Fibroblast of the conjunctiva (primary cell): Measurements from ENCODE around the gene STARD7.
"Not testable (repeated sequence)": the region's sequence is repeated elsewhere in the genome, so short reads cannot be mapped to it uniquely, and the experiment has no call there.

Source experiments
- DNase-seq: peaks from one replicate; pipeline ENCODE4 v3.0.0-alpha.2; 2010; ENCODE audit warnings: low read depth

The STARD7 gene

GRCh38 chr2:96163768-96164429 is 44.7 kb downstream of the STARD7 start:
- DNase-seq = no peak

GRCh38 chr2:96163415-96163767 is 45.2 kb downstream of the STARD7 start:
- no peak for DNase-seq

- DNase-seq = no peak
Measured at GRCh38 chr2:96161898-96162297, 46.7 kb downstream of the STARD7 start.

GRCh38 chr2:96160366-96160765 is 48.3 kb downstream of the STARD7 start:
- DNase-seq = not testable (repeated sequence)

GRCh38 chr2:96159084-96159830 is 49.4 kb downstream of the STARD7 start:
- no peak for DNase-seq

- no peak for DNase-seq
Measured at GRCh38 chr2:96158554-96158940, 50.1 kb downstream of the STARD7 start.

- no peak for DNase-seq
Measured at GRCh38 chr2:96157649-96158553, 50.7 kb downstream of the STARD7 start.

- no peak for DNase-seq
Measured at GRCh38 chr2:96156926-96157648, 51.5 kb downstream of the STARD7 start.

GRCh38 chr2:96156011-96156820 is 52.4 kb downstream of the STARD7 start:
- no peak for DNase-seq

GRCh38 chr2:96154506-96155380 is 53.9 kb downstream of the STARD7 start:
- DNase-seq = no peak

- DNase-seq = no peak
Measured at GRCh38 chr2:96153991-96154431, 54.6 kb downstream of the STARD7 start.

- no peak for DNase-seq
Measured at GRCh38 chr2:96153291-96153713, 55.3 kb downstream of the STARD7 start.

GRCh38 chr2:96152304-96153161 is 56.1 kb downstream of the STARD7 start:
- no peak for DNase-seq

- DNase-seq = no peak
Measured at GRCh38 chr2:96151595-96152303, 56.9 kb downstream of the STARD7 start.

GRCh38 chr2:96150791-96151594 is 57.6 kb downstream of the STARD7 start:
- DNase-seq = no peak

- DNase-seq = no peak
Measured at GRCh38 chr2:96150007-96150640, 58.5 kb downstream of the STARD7 start.
